Measurements from ENCODE around the gene CA4. TPM values are rescaled to one million over a fixed set of nuclear protein-coding genes. Genes with fewer than 3 reads are reported as not detected.

Gene CA4
- total and polyA plus RNA-seq, 4 donors = 0.14 to 0.67 (median 0.44) TPM

- no peak for DNase-seq (ENCODE audit: low spot score)
- TF ChIP-seq SP1 (IDR thresholded peaks at IDR 0.05) (no peak), ATF3 (IDR thresholded peaks at IDR 0.05) (no peak)
- Histone ChIP-seq H3K27ac (ENCODE audit: low read depth in 1 of 2, low read length in 2 of 2) (no peak overlapping the region), H3K9me3 (ENCODE audit: control insufficient read depth in 4 of 4, low read length in 3 of 4) (no peaks in the 10 kb centered on the region), H3K36me3 (ENCODE audit: control insufficient read depth in 4 of 4, insufficient read depth in 3 of 4, low read depth in 1 of 4, low read length in 3 of 4) (no peaks in the 10 kb centered on the region), H3K4me1 (ENCODE audit: control insufficient read depth in 4 of 4, insufficient read depth in 4 of 4, low read length in 3 of 4) (no peaks in the 10 kb centered on the region), H3K27me3 (ENCODE audit: control insufficient read depth in 4 of 4, insufficient read depth in 4 of 4, low read length in 3 of 4) (no peaks in the 10 kb centered on the region), H3K9ac (ENCODE audit: low read depth in 1 of 2, low read length in 2 of 2) (no peak overlapping the region), H3K4me3 (ENCODE audit: low read depth in 1 of 3, low read length in 3 of 3) (no peak overlapping the region)
- WGBS = 69% methylated on average over 6 of the region's 6 CpGs
Measured at GRCh38 chr17:60159479-60159866, 9.7 kb downstream of the CA4 start.

GRCh38 chr17:60160829-60161501 lies 11.2 kb downstream of the CA4 start:
- Histone ChIP-seq H3K27me3 (ENCODE audit: control insufficient read depth in 4 of 4, insufficient read depth in 4 of 4, low read length in 3 of 4) (no peaks in the 10 kb centered on the region), H3K9me3 (ENCODE audit: control insufficient read depth in 4 of 4, low read length in 3 of 4) (no peaks in the 10 kb centered on the region), H3K36me3 (ENCODE audit: control insufficient read depth in 4 of 4, insufficient read depth in 3 of 4, low read depth in 1 of 4, low read length in 3 of 4) (no peaks in the 10 kb centered on the region), H3K9ac (ENCODE audit: low read depth in 1 of 2, low read length in 2 of 2) (no peak overlapping the region), H3K27ac (ENCODE audit: low read depth in 1 of 2, low read length in 2 of 2) (no peak overlapping the region), H3K4me1 (ENCODE audit: control insufficient read depth in 4 of 4, insufficient read depth in 4 of 4, low read length in 3 of 4) (no peaks in the 10 kb centered on the region), H3K4me3 (ENCODE audit: low read depth in 1 of 3, low read length in 3 of 3) (no peak overlapping the region)
- TF ChIP-seq HNF4G (IDR thresholded peaks at IDR 0.05) (no peak), FOXA2 (IDR thresholded peaks at IDR 0.05) (no peak), SP1 (IDR thresholded peaks at IDR 0.05) (no peak), TAF1 (conservative IDR thresholded peaks at IDR 0.05) (no peak), CTCF (IDR thresholded peaks at IDR 0.05; ENCODE audit: low read depth, low read length, missing input control) (no peak), MAX (IDR thresholded peaks at IDR 0.05) (no peak), GABPA (IDR thresholded peaks at IDR 0.05 in 1 of 2, conservative IDR thresholded peaks at IDR 0.05 in 1 of 2) (no peak), JUND (IDR thresholded peaks at IDR 0.05) (no peak), FOXA1 (IDR thresholded peaks at IDR 0.05) (no peak), EGR1 (IDR thresholded peaks at IDR 0.05; ENCODE audit: low read depth in 2 of 2) (no peak), HNF4A (conservative IDR thresholded peaks at IDR 0.05) (no peak)
- DNase-seq (ENCODE audit: low spot score) = no peak
- 68% methylated on average over 10 of the region's 10 CpGs for WGBS

GRCh38 chr17:60161598-60162330 lies 12.0 kb downstream of the CA4 start:
- no peak for TF ChIP-seq JUND (IDR thresholded peaks at IDR 0.05)
- TF ChIP-seq RAD21 (IDR thresholded peaks at IDR 0.05) = no peak
- TF ChIP-seq EGR1 (IDR thresholded peaks at IDR 0.05; ENCODE audit: low read depth in 2 of 2) = no peak
- no peak for TF ChIP-seq HNF4A (conservative IDR thresholded peaks at IDR 0.05)
- no peak for TF ChIP-seq NR2F2 (IDR thresholded peaks at IDR 0.05)
- no peak for TF ChIP-seq FOXA1 (IDR thresholded peaks at IDR 0.05)
- no peak for TF ChIP-seq HNF4G (IDR thresholded peaks at IDR 0.05)
- no peak for TF ChIP-seq ATF3 (IDR thresholded peaks at IDR 0.05)
- no peak for TF ChIP-seq YY1 (IDR thresholded peaks at IDR 0.05)
- no peak for TF ChIP-seq RXRA (IDR thresholded peaks at IDR 0.05)

More at GRCh38 chr17:60161598-60162330, 12.0 kb downstream of the CA4 start:
- no peaks in the 10 kb centered on the region for H3K4me1 ChIP-seq (ENCODE audit: control insufficient read depth in 4 of 4, insufficient read depth in 4 of 4, low read length in 3 of 4)
- 50% methylated on average over 17 of the region's 17 CpGs for WGBS
- no peak for DNase-seq (ENCODE audit: low spot score)
- H3K27ac ChIP-seq (ENCODE audit: low read depth in 1 of 2, low read length in 2 of 2) = no peak overlapping the region
- no peak overlapping the region for H3K9ac ChIP-seq (ENCODE audit: low read depth in 1 of 2, low read length in 2 of 2)
- no peak overlapping the region for H3K4me3 ChIP-seq (ENCODE audit: low read depth in 1 of 3, low read length in 3 of 3)
- H3K27me3 ChIP-seq (ENCODE audit: control insufficient read depth in 4 of 4, insufficient read depth in 4 of 4, low read length in 3 of 4) = no peaks in the 10 kb centered on the region
- H3K36me3 ChIP-seq (ENCODE audit: control insufficient read depth in 4 of 4, insufficient read depth in 3 of 4, low read depth in 1 of 4, low read length in 3 of 4) = no peaks in the 10 kb centered on the region
- no peaks in the 10 kb centered on the region for H3K9me3 ChIP-seq (ENCODE audit: control insufficient read depth in 4 of 4, low read length in 3 of 4)

Data from liver (tissue), 9 donors.